Lower leg skin (tissue), 4 donors: ENCODE data around the gene H6PD. TPM values are rescaled to one million over a fixed set of nuclear protein-coding genes. Genes with fewer than 3 reads are reported as not detected.

Experiments used
- DNase-seq, 2 donors: peaks; one replicate each; pipeline ENCODE4 v3.0.0-alpha.2; 2019; ENCODE audit warnings: low spot score in 2 of 2
- H3K4me3 ChIP-seq: fragments of 200-600 bp; sonication (generic); 2 replicates; pipeline ENCODE4 v1.5.1; 2017; ENCODE audit warnings: mild to moderate bottlenecking, low read depth; ENCODE audit not compliant: poor library complexity, severe bottlenecking
- POLR2A ChIP-seq, 2 donors: fragments of 450-650 bp; IDR thresholded peaks; one replicate each; pipeline ENCODE4 v1.6.1; 2016 to 2017; ENCODE audit warnings: antibody characterized with exemption in 2 of 2, mild to moderate bottlenecking in 1 of 2, moderate library complexity in 1 of 2
- WGBS, 2 donors: methylation state at CpG; one replicate each; pipeline ENCODE4 v1.1.5; 2018; 5-methylcytosine and 5-hydroxymethylcytosine counted together
- intact Hi-C: fragments of 100-400 bp; cut with DNase I; formaldehyde crosslinking; loops from one replicate; pipeline ENCODE4 v1.15.0; 2023; ENCODE audit warnings: low total_unique reads
- total RNA-seq, 4 donors: library from RNA; depleted of rRNA; stranded (reverse); fragments of >200 nt; gene quantifications; one replicate each; pipeline ENCODE4 v1.1.0, GENCODE V29; 2016
- TF ChIP-seq, protein P1 (sequence below), 3 donors: fragments of 450-650 bp; IDR thresholded peaks; one replicate each; pipeline ENCODE4 v1.5.1; 2016; ENCODE audit warnings: antibody characterized with exemption in 3 of 3, mild to moderate bottlenecking in 3 of 3, moderate library complexity in 2 of 3

The H6PD gene
- total RNA-seq, 4 donors from 2014 or later: 65.5 to 98.7 (median 87.8) TPM

DNA sequence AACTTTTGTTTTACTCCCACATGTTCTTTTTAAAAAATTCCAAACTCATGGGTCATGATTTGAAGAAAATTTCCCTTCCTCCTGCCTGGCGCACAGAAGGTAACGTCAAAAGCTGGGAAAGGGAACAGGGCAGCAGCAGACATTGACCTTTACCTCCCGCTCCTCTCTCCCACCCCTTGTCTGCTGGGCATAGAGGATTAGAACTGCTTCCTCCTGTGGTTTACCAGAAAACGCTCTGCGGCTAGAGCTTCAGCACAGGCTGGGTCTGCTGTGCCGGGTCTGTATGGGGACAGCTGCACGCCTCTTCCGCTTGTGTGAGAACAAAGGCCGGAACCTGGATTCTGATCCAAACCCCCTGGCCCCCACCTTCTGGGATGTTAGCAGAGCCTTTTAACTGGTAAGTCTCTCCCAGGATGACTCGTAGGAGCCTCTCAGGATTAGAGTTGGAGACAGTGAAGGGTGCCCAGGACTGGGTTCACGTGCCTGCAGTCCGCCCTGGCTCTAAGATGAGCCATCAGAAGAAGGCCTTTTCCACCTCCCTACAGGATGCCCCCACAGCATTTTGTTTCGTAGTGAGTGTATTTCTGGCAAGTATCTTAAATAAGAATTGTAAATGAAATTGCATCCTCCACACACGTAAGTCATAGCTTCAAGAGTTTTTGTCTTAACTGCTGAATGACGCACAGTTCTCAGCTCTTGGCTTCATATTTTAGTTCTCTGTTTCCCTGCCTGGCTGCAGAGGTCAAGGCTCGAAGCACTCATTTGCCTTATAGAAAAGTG is 5.2 kb downstream of the H6PD start:
- H3K4me3 ChIP-seq: no peak overlapping the region
- peak in 1 of 2 donors; percentile 45 for DNase-seq
- TF ChIP-seq, protein P1, sequence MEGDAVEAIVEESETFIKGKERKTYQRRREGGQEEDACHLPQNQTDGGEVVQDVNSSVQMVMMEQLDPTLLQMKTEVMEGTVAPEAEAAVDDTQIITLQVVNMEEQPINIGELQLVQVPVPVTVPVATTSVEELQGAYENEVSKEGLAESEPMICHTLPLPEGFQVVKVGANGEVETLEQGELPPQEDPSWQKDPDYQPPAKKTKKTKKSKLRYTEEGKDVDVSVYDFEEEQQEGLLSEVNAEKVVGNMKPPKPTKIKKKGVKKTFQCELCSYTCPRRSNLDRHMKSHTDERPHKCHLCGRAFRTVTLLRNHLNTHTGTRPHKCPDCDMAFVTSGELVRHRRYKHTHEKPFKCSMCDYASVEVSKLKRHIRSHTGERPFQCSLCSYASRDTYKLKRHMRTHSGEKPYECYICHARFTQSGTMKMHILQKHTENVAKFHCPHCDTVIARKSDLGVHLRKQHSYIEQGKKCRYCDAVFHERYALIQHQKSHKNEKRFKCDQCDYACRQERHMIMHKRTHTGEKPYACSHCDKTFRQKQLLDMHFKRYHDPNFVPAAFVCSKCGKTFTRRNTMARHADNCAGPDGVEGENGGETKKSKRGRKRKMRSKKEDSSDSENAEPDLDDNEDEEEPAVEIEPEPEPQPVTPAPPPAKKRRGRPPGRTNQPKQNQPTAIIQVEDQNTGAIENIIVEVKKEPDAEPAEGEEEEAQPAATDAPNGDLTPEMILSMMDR (IDR thresholded peaks at IDR 0.05): no peak
- no peak for TF ChIP-seq POLR2A (IDR thresholded peaks at IDR 0.05)
- intact Hi-C loops: loop anchor here (5.0 kb wide), 1 partner anchor 1463 kb away; no protein-coding TSS in a partner anchor
- 64 to 81% methylated on average over 16 of the region's 16 CpGs for WGBS, 2 donors

DNA sequence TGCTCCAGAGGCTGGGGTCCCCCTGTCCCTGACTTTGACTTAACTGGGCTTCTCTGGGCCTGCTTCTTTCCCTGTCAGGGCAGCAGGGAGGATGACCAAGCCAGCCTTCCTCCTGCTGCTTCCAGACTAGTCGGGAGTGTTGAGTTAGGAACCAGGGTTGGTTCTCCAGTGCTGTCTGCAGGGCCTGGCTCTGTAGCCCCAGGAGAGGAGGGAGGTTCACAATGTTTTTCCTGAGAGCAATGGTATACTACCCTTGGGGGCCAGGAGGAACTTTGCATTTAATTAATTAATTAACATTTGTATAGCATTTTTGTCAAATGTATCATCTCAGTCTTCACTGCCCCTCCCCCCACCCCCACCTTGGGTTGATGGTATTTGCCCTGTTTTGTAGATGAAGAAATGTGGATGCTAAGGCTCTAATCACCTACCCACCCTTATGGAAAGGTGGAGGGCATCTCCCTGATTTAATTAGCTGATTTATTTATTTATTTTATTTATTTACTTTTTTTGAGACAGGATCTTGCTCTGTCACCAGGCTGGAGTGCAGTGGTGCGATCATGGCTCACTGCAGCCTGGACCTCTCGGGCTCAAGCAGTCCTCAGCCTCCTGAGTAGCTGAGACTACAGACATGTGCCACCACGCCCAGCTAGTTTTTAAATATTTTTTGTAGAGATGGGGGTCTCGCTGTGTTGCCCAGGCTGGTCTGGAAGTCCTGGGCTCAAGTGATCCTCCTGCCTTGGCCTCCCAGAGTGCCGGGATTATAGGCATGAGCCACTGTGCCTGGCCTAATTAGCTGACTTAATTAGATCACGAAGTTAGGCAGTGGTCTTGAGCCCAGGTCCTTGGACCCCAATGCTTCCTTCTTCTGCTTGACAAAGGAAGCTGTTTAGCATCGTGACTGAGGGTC is 6.6 kb downstream of the H6PD start:
- no peak overlapping the region for H3K4me3 ChIP-seq
- intact Hi-C loops: loop anchor here (5.0 kb wide), 1 partner anchor 1464 kb away; no protein-coding TSS in a partner anchor
- no peak for TF ChIP-seq POLR2A (IDR thresholded peaks at IDR 0.05)
- TF ChIP-seq, protein P1 (IDR thresholded peaks at IDR 0.05): no peak
- no peak for DNase-seq
- WGBS, 2 donors: 80 to 83% methylated on average over 8 of the region's 8 CpGs

DNA sequence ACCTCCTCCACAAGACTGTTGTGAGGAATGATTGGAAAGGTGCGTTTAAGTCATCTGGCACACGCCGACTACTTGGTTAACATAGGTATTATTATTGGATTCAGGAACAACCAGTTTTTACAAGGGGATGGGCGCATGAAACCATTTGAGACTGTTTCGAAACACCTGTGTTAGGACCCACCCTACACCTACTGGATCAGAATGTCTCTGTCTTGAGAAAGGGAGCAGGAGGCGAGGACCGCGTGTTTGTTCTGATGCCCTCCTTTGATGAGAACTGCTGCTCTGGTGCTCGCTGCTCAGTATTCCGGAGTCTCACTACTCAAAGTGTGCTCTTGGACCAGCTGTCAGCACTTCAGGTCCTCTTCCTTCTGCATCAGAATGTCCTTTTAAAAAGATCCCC is 7.3 kb downstream of the H6PD start:
- 54 to 67% methylated on average over 10 of the region's 10 CpGs for whole genome bisulfite sequencing, 2 donors
- H3K4me3 ChIP-seq: no peak overlapping the region
- no peak for TF ChIP-seq POLR2A (IDR thresholded peaks at IDR 0.05)
- TF ChIP-seq, protein P1 (IDR thresholded peaks at IDR 0.05): no peak
- DNase-seq: peak in 1 of 2 donors; percentile 66
- intact Hi-C loops: loop anchor here (5.0 kb wide), 1 partner anchor 1465 kb away; no protein-coding TSS in a partner anchor

DNA sequence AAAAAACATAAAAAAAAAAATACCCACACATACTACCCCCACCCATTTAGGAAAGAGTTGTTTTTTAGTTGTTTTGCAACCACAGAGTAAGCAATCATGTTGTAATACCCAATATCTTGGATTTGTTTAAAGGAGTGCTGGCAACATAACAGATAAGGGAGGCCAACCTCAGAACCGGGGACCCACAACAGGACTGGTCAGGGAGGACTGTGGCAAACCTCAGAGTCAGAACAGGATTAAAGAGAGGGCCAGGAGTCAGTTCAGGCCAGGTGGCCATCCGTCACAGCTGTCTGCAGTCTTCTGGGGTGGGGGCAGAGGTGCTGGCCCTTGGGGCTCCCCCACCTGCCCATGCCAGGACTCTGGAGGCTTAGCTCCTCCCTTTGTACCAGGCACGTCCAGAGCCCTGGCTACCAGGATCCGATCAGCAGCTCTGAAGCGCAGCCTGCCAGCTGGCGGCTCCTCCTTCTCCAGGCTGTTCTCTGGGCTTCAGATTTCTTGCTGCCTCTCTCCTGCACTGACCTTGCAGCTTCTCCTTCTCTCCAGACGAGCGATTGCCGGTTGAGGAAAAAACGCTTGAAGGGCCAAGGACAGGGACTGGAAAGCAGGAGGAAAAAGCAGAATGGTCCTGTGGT is 7.9 kb downstream of the H6PD start:
- DNase-seq: peak; percentile 85 to 95
- no peak for TF ChIP-seq POLR2A (IDR thresholded peaks at IDR 0.05)
- TF ChIP-seq, protein P1 (IDR thresholded peaks at IDR 0.05): no peak
- WGBS, 2 donors: 20 to 44% methylated on average over 10 of the region's 10 CpGs
- H3K4me3 ChIP-seq: no peak overlapping the region
- intact Hi-C loops: loop anchor here (5.0 kb wide), 1 partner anchor 1465 kb away; no protein-coding TSS in a partner anchor

DNA sequence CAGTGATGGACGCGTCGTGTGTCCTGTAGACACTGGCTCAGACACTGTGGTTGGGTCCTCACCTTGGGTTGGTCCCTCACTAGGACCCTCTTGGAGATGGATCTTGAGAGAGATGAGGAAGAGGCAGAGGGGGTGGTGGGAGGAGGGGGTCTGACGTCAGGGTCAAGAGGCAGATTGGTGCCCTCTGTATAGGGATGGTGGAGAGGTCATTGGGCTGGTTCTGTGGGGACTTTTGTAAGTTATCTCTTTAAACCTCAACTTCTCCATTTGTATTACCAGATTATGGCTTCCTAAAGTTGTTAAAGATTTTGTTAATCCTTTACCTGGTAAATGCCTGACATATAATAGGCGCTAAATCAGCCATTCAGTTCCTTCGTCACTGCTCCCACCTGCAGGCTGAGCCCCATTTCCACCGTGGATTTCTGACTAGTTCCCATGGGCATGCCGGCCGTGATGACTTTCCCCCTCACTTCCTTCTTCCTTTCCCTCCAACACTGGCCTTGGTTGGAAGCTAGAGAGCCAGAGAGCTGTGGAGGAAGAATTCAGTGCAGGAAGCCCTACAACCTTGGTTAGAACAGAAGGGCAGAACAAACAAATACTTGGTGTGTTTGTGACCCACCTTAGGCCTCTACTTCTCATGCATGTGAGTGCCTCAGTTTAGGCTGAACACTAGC is 8.6 kb downstream of the H6PD start:
- no peak for DNase-seq
- intact Hi-C loops: loop anchor here (5.0 kb wide), 1 partner anchor 1466 kb away; no protein-coding TSS in a partner anchor
- H3K4me3 ChIP-seq: no peak overlapping the region
- 75 to 77% methylated on average over 9 of the region's 9 CpGs for WGBS, 2 donors
- no peak for TF ChIP-seq POLR2A (IDR thresholded peaks at IDR 0.05)
- TF ChIP-seq, protein P1 (IDR thresholded peaks at IDR 0.05): no peak
